ENCODE measurements around the gene UBR4. TPM values are rescaled to one million over a fixed set of nuclear protein-coding genes. Genes with fewer than 3 reads are reported as not detected.

UBR4 gene
- polyA plus RNA-seq, 1 donor (not counting 4 experiments of a cell fraction or from before 2014, with no cell fraction given): 39.0 TPM

DNA sequence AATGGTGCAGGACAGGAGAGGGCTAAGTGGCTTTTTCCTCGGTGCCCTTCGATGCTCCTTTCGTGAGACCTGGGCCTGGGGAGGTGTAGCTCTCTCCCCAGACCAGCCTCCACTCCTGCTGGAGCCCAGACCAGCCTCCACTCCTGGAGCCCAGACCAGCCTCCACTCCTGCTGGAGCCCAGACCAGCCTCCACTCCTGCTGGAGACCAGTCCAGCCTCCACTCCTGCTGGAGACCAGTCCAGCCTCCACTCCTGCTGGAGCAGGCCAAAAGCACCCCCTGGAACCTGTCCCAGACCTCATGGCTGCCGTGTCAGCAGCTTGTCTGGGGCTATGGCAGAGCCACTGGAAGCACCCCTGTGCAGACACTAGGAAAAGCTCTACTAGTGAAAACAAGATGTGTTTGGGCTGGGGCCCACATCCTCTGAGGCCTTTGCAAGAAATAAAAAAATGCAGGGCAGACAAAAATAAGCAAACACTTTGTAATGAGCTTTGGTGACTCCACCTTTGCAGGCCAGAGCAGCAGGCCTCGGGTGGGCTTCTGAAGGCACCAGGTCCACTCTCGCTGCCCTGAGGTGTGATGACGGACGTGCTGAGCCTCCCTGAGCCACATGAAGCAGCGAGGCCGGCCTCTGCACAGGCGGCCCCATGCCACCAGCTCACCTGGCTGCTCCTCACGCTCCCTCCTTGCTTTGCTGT is 137.6 kb downstream of the UBR4 start:
- no peaks in the 10 kb centered on the region for H3K79me2 ChIP-seq (ENCODE audit: control insufficient read depth, insufficient read depth, low read length)
- TF ChIP-seq, protein P1, sequence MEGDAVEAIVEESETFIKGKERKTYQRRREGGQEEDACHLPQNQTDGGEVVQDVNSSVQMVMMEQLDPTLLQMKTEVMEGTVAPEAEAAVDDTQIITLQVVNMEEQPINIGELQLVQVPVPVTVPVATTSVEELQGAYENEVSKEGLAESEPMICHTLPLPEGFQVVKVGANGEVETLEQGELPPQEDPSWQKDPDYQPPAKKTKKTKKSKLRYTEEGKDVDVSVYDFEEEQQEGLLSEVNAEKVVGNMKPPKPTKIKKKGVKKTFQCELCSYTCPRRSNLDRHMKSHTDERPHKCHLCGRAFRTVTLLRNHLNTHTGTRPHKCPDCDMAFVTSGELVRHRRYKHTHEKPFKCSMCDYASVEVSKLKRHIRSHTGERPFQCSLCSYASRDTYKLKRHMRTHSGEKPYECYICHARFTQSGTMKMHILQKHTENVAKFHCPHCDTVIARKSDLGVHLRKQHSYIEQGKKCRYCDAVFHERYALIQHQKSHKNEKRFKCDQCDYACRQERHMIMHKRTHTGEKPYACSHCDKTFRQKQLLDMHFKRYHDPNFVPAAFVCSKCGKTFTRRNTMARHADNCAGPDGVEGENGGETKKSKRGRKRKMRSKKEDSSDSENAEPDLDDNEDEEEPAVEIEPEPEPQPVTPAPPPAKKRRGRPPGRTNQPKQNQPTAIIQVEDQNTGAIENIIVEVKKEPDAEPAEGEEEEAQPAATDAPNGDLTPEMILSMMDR (optimal IDR thresholded peaks at IDR 0.05 in 1 of 3, IDR thresholded peaks at IDR 0.05 in 1 of 3, conservative IDR thresholded peaks at IDR 0.05 in 1 of 3; ENCODE audit: extremely low read depth in 1 of 3, insufficient read depth in 2 of 3, low read length in 3 of 3): no peak
- TF ChIP-seq EZH2 (IDR thresholded peaks at IDR 0.05; ENCODE audit: low read length): no peak
- FAIRE-seq: no peak
- peaks cover 56% of the 10 kb centered on the region for H3K4me1 ChIP-seq (ENCODE audit: control insufficient read depth, extremely low read depth, insufficient read depth, low read length)
- H3K9me1 ChIP-seq (ENCODE audit: control insufficient read depth, extremely low read depth, insufficient read depth, low read length): no peaks in the 10 kb centered on the region
- H3K27me3 ChIP-seq (ENCODE audit: control insufficient read depth, extremely low read depth, insufficient read depth, low read length): peaks cover 4% of the 10 kb centered on the region
- H3K9me3 ChIP-seq (ENCODE audit: control insufficient read depth, low read depth, low read length): no peaks in the 10 kb centered on the region
- peaks cover 12 to 35% of the 10 kb centered on the region in 2 experiments for H3K36me3 ChIP-seq (ENCODE audit: control insufficient read depth in 2 of 2, extremely low read depth in 1 of 2, insufficient read depth in 2 of 2, low read length in 2 of 2)
- H4K20me1 ChIP-seq (ENCODE audit: control insufficient read depth, extremely low read depth, insufficient read depth, low read length): no peaks in the 10 kb centered on the region
- no peak for DNase-seq (ENCODE audit: low read depth, low spot score)
- H3K9ac ChIP-seq (ENCODE audit: control insufficient read depth, extremely low read depth, insufficient read depth, low read length): no peak overlapping the region
- H2AFZ ChIP-seq (ENCODE audit: control insufficient read depth, low read length): no peak overlapping the region
- H3K27ac ChIP-seq (ENCODE audit: control insufficient read depth, insufficient read depth, low read length): no peak overlapping the region
- dilution Hi-C loops (cut with MboI; ENCODE audit: extremely low pct_ligation_motif_present, low sequenced_read_pairs): no loop called here
- H3K4me2 ChIP-seq (ENCODE audit: control insufficient read depth, extremely low read depth, insufficient read depth, low read depth, low read length): no peak overlapping the region
- no peak overlapping the region for H3K4me3 ChIP-seq (ENCODE audit: control insufficient read depth in 2 of 3, extremely low read depth in 1 of 3, insufficient read depth in 2 of 3, low read depth in 1 of 3, low read length in 3 of 3)

DNA sequence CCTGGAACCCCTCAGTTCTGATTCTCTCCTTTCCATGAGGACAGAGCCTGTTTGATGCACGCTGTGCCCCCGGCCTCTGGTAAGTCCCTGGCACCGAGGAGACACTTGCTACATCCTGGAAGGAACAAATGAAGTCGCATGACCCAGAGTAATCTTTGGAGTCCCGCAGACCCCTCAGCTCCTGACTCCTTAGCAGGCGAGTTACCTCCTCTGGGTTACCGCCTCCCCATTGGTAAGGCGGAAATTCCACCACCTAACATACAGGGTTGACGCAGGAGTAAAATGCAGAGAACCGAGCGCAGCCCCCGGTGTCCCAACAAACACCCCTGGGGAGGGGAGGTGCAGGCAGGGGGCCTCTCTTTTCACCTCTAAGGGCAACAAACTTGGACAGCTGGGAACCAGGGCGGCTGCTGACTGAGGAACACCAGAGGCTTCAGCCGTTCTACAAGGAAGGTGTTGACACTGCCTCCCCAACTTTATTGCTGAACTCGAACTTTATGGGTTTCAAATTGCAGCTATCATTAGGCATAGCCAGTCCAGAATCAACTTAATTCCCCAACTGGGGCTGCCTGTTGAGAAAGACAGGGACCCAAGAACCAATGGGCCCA is 138.3 kb downstream of the UBR4 start:
- no peak for TF ChIP-seq EZH2 (IDR thresholded peaks at IDR 0.05; ENCODE audit: low read length)
- TF ChIP-seq, protein P1 (optimal IDR thresholded peaks at IDR 0.05 in 1 of 3, IDR thresholded peaks at IDR 0.05 in 1 of 3, conservative IDR thresholded peaks at IDR 0.05 in 1 of 3; ENCODE audit: extremely low read depth in 1 of 3, insufficient read depth in 2 of 3, low read length in 3 of 3): no peak
- H3K9me3 ChIP-seq (ENCODE audit: control insufficient read depth, low read depth, low read length): no peaks in the 10 kb centered on the region
- H3K9ac ChIP-seq (ENCODE audit: control insufficient read depth, extremely low read depth, insufficient read depth, low read length): no peak overlapping the region
- H2AFZ ChIP-seq (ENCODE audit: control insufficient read depth, low read length): no peak overlapping the region
- peaks cover 12 to 33% of the 10 kb centered on the region in 2 experiments for H3K36me3 ChIP-seq (ENCODE audit: control insufficient read depth in 2 of 2, extremely low read depth in 1 of 2, insufficient read depth in 2 of 2, low read length in 2 of 2)
- DNase-seq (ENCODE audit: low read depth, low spot score): no peak
- no peaks in the 10 kb centered on the region for H3K79me2 ChIP-seq (ENCODE audit: control insufficient read depth, insufficient read depth, low read length)
- H3K9me1 ChIP-seq (ENCODE audit: control insufficient read depth, extremely low read depth, insufficient read depth, low read length): no peaks in the 10 kb centered on the region
- no peak overlapping the region for H3K4me2 ChIP-seq (ENCODE audit: control insufficient read depth, extremely low read depth, insufficient read depth, low read depth, low read length)
- no peak overlapping the region for H3K27ac ChIP-seq (ENCODE audit: control insufficient read depth, insufficient read depth, low read length)
- dilution Hi-C loops (cut with MboI; ENCODE audit: extremely low pct_ligation_motif_present, low sequenced_read_pairs): no loop called here
- H4K20me1 ChIP-seq (ENCODE audit: control insufficient read depth, extremely low read depth, insufficient read depth, low read length): no peaks in the 10 kb centered on the region
- no peak for FAIRE-seq
- peaks cover 4% of the 10 kb centered on the region for H3K27me3 ChIP-seq (ENCODE audit: control insufficient read depth, extremely low read depth, insufficient read depth, low read length)
- H3K4me3 ChIP-seq (ENCODE audit: control insufficient read depth in 2 of 3, extremely low read depth in 1 of 3, insufficient read depth in 2 of 3, low read depth in 1 of 3, low read length in 3 of 3): no peak overlapping the region
- peaks cover 56% of the 10 kb centered on the region for H3K4me1 ChIP-seq (ENCODE audit: control insufficient read depth, extremely low read depth, insufficient read depth, low read length)

Data from keratinocyte (primary cell).